ENCODE results near the gene TAT. TPM values are rescaled to one million over a fixed set of nuclear protein-coding genes. Genes with fewer than 3 reads are reported as not detected.
"Not testable (repeated sequence)": the region's sequence is repeated elsewhere in the genome, so short reads cannot be mapped to it uniquely, and the experiment has no call there.

Gene TAT
- total RNA-seq, 6 donors from 2014 or later: 0.15 to 0.88 (median 0.54) TPM; not detected in 2

- Histone ChIP-seq H3K36me3 (no peaks in the 10 kb centered on the region), H3K27ac (no peak overlapping the region), H3K27me3 (no peaks in the 10 kb centered on the region), H3K4me1 (peaks cover 0 to 6% (median 3%) of the 10 kb centered on the region in 4 donors), H3K9me3 (no peaks in the 10 kb centered on the region), H3K4me3 (no peak overlapping the region)
- peak; percentile 72 to 95 for DNase-seq
- no peak for TF ChIP-seq POLR2A (IDR thresholded peaks at IDR 0.05)
- TF ChIP-seq CTCF (IDR thresholded peaks at IDR 0.05): peak; percentile 82 to 91 (median 88)
- WGBS, 2 donors: 14 to 15% methylated on average over 16 to 19 of the region's 19 CpGs
- peak; percentile 86 to 91 for ATAC-seq (ENCODE audit: low FRiP score in 2 of 2)
Observed at GRCh38 chr16:71610936-71611871, 34.3 kb upstream of the TAT start.

GRCh38 chr16:71610447-71610846 lies 33.6 kb upstream of the TAT start:
- no peak for DNase-seq
- no peak for TF ChIP-seq POLR2AphosphoS5 (IDR thresholded peaks at IDR 0.05)
- TF ChIP-seq EP300 (IDR thresholded peaks at IDR 0.05): no peak
- TF ChIP-seq CTCF (IDR thresholded peaks at IDR 0.05): no peak
- no peak for TF ChIP-seq POLR2A (IDR thresholded peaks at IDR 0.05)
- no peaks in the 10 kb centered on the region for H3K27me3 ChIP-seq
- no peak overlapping the region for H3K4me3 ChIP-seq
- H3K36me3 ChIP-seq: no peaks in the 10 kb centered on the region
- WGBS, 2 donors: 80 to 85% methylated on average over 4 of the region's 4 CpGs
- peaks cover 0 to 6% (median 3%) of the 10 kb centered on the region in 4 donors for H3K4me1 ChIP-seq
- no peak overlapping the region for H3K27ac ChIP-seq
- no peaks in the 10 kb centered on the region for H3K9me3 ChIP-seq
- ATAC-seq (ENCODE audit: low FRiP score in 2 of 2): no peak

DNA sequence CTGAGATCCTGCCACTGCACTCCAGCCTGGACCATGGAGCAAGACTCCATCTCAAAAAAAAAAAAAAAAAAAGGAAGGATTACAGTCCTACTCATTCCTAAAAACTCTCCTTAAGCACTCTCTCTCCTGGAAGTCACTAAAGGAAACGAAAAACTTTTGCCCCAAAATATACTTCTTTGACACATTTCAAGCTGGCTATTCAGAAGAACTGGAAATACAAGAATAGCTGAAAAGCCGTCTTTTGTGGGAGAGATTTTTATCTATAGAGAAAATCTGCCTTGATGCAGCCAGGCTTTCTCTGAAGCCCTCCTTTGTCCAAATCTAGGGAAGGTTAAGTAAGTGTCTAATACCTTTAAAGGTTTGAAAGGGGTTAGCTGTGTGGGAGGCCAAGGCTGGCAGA lies 32.2 kb upstream of the TAT start:
- Histone ChIP-seq H3K27me3 (no peaks in the 10 kb centered on the region), H3K4me3 (no peak overlapping the region), H3K36me3 (no peaks in the 10 kb centered on the region), H3K4me1 (peaks cover 0 to 6% (median 3%) of the 10 kb centered on the region in 4 donors), H3K27ac (no peak overlapping the region), H3K9me3 (no peaks in the 10 kb centered on the region)
- no peak for DNase-seq
- TF ChIP-seq EP300 (IDR thresholded peaks at IDR 0.05) (no peak), POLR2AphosphoS5 (IDR thresholded peaks at IDR 0.05) (no peak), POLR2A (IDR thresholded peaks at IDR 0.05) (no peak), CTCF (IDR thresholded peaks at IDR 0.05) (no peak)
- 61 to 72% methylated on average over 2 of the region's 2 CpGs for WGBS, 2 donors
- ATAC-seq (ENCODE audit: low FRiP score in 2 of 2): no peak

GRCh38 chr16:71600822-71601221 lies 23.9 kb upstream of the TAT start:
- 78 to 79% methylated on average over 8 of the region's 8 CpGs for WGBS, 2 donors
- ATAC-seq (ENCODE audit: low FRiP score in 2 of 2) (no peak), DNase-seq (no peak)
- Histone ChIP-seq H3K27ac (no peak overlapping the region), H3K4me1 (peaks cover 0 to 2% (median 0%) of the 10 kb centered on the region in 4 donors), H3K9me3 (no peaks in the 10 kb centered on the region), H3K27me3 (no peaks in the 10 kb centered on the region), H3K36me3 (no peaks in the 10 kb centered on the region), H3K4me3 (no peak overlapping the region)
- TF ChIP-seq POLR2AphosphoS5 (IDR thresholded peaks at IDR 0.05) (no peak), CTCF (IDR thresholded peaks at IDR 0.05) (no peak), POLR2A (IDR thresholded peaks at IDR 0.05) (no peak), EP300 (IDR thresholded peaks at IDR 0.05) (no peak)

DNA sequence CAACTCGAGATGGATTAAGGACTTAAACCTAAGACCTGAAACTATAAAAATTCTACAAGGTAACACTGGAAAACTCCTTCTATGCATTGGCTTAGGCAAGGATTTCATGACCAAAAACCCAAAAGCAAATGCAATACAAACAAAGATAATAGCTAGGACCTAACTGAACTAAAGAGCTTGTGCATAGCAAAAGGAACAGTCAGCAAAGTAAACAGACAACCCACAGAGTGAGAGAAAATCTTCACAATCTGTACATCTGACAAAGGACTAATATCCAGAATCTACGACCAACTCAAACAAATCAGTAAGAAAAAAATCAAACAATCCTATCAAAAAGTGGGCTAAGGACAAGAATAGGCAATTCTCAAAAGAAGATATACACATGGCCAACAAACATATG lies 21.5 kb upstream of the TAT start:
- H3K36me3 ChIP-seq; H3K9me3 ChIP-seq; ATAC-seq (ENCODE audit: low FRiP score in 2 of 2); DNase-seq; H3K27me3 ChIP-seq; H3K4me3 ChIP-seq; H3K27ac ChIP-seq: not testable (repeated sequence)
- H3K4me1 ChIP-seq: peaks cover 0 to 15% (median 0%) of the 10 kb centered on the region in 4 donors
- 57 to 65% methylated on average over 2 of the region's 2 CpGs for WGBS, 2 donors
